ENCODE data around the gene VRTN.

DNA sequence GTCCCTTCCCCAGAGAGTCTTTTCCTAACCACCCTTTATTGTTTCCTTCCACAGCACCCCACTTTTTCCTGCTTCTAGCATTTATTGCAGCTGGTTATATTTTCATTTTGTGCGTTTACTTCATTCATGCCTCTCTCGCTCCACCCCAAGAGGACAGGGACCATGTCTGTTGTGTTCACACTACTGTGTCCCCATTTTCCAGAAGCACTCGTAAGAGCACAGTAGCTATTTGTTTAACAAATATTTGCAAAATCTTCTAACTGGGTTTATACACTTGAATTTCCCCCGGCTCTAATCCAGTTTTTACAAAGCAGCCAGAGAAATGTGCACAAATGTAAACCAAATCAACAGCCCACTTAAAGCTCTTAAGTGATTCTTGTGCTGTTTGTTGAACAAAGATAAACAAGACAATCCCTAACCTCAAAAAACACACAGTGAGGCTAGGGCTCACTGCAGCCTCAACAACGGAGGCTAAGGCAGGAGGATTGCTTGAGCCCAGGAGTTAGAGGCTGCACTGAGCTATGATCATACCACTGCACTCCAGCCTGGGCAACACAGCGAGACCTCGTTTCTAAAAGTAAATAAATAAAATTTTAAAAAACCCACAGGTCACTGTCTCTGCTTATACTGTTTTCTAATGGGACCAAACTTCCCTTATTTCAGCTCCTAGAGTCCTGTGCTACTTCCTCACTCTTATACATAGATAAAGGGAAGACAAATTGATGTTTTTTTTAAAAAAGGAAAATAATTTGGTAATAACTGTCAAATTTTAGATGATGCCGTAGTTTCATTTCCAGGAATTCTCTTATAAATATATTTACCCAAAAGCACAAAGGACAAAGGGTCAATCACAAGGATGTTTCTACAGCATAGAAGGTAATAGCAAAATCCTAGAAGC lies 38.9 kb upstream of the VRTN start:
- TF ChIP-seq, protein P1, sequence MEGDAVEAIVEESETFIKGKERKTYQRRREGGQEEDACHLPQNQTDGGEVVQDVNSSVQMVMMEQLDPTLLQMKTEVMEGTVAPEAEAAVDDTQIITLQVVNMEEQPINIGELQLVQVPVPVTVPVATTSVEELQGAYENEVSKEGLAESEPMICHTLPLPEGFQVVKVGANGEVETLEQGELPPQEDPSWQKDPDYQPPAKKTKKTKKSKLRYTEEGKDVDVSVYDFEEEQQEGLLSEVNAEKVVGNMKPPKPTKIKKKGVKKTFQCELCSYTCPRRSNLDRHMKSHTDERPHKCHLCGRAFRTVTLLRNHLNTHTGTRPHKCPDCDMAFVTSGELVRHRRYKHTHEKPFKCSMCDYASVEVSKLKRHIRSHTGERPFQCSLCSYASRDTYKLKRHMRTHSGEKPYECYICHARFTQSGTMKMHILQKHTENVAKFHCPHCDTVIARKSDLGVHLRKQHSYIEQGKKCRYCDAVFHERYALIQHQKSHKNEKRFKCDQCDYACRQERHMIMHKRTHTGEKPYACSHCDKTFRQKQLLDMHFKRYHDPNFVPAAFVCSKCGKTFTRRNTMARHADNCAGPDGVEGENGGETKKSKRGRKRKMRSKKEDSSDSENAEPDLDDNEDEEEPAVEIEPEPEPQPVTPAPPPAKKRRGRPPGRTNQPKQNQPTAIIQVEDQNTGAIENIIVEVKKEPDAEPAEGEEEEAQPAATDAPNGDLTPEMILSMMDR (IDR thresholded peaks at IDR 0.05), result no peak
- TF ChIP-seq POLR2A (IDR thresholded peaks at IDR 0.05), result no peak
